HepG2 (cell line): ENCODE results near the gene UTRN. TPM values are rescaled to one million over a fixed set of nuclear protein-coding genes. Genes with fewer than 3 reads are reported as not detected.
A peak's percentile ranks its signal among the peaks of the same experiment; 100 is the strongest.

ENCODE experiments used
- AKAP8 ChIP-seq: sonication (generic); formaldehyde crosslinking; IDR thresholded peaks from 2 replicates; pipeline ENCODE4 v1.5.1; 2020; ENCODE audit warnings: mild to moderate bottlenecking, missing genetic modification reagents
- FOSL2 ChIP-seq: sonication (generic); formaldehyde crosslinking; IDR thresholded peaks from 2 replicates; pipeline ENCODE4 v1.4.0; 2020; ENCODE audit warnings: missing genetic modification reagents
- FOXP1 ChIP-seq, 2 experiments: fragments of 450-650 bp in 1 of 2; IDR thresholded peaks; 2 replicates each; pipeline ENCODE4 v1.6.1; 2017 to 2018; ENCODE audit warnings: antibody characterized with exemption in 1 of 2
- HNRNPK ChIP-seq: fragments of 200-400 bp; formaldehyde crosslinking; IDR thresholded peaks from 2 replicates; pipeline ENCODE4 v1.6.1; 2018; ENCODE audit warnings: low read length, low read depth, moderate library complexity, mild to moderate bottlenecking; ENCODE audit not compliant: poor library complexity, severe bottlenecking
- IKZF1 ChIP-seq: fragments of 450-650 bp; IDR thresholded peaks from 2 replicates; pipeline ENCODE4 v1.7.1; 2016
- KAT7 ChIP-seq: IDR thresholded peaks from 2 replicates; pipeline ENCODE4 v1.6.1; 2018; ENCODE audit warnings: borderline replicate concordance, missing compliant biosample characterization
- MED13 ChIP-seq: sonication (generic); formaldehyde crosslinking; IDR thresholded peaks from 2 replicates; pipeline ENCODE4 v1.5.0; 2020; ENCODE audit warnings: missing genetic modification reagents
- SALL1 ChIP-seq: sonication (generic); formaldehyde crosslinking; IDR thresholded peaks from 2 replicates; pipeline ENCODE4 v1.8.0; 2022; ENCODE audit warnings: mild to moderate bottlenecking, missing genetic modification reagents
- SALL2 ChIP-seq: sonication (generic); formaldehyde crosslinking; IDR thresholded peaks from 2 replicates; pipeline ENCODE4 v1.8.1; 2023; ENCODE audit warnings: mild to moderate bottlenecking, missing genetic modification reagents, inconsistent platforms
- ZNF441 ChIP-seq: sonication (generic); formaldehyde crosslinking; IDR thresholded peaks from 2 replicates; pipeline ENCODE4 v1.7.0; 2021; ENCODE audit warnings: missing genetic modification reagents, borderline replicate concordance
- ZNF629 ChIP-seq: sonication (generic); formaldehyde crosslinking; conservative IDR thresholded peaks from 2 replicates; pipeline ENCODE4 v1.5.0; 2020; ENCODE audit warnings: missing genetic modification reagents
- ZNF788 ChIP-seq: sonication (generic); formaldehyde crosslinking; IDR thresholded peaks from 2 replicates; pipeline ENCODE4 v1.5.0; 2020; ENCODE audit warnings: mild to moderate bottlenecking, missing genetic modification reagents, borderline replicate concordance
- polyA plus RNA-seq, 8 experiments: library from polyadenylated mRNA; depleted of rRNA in 3 of 8; stranded (reverse) in 7 of 8; unstranded in 1 of 8; fragments of >200 nt; fragmentation: Illumina TruSeq in 4 of 8; extraction: Trizol in 4 of 8; gene quantifications; 2 replicates each; pipeline versions ENCODE4 v1.2.1 to v1.2.3, GENCODE V29; 2011 to 2016; ENCODE audit warnings: low read depth in 4 of 8, missing spikeins in 1 of 8, mixed read lengths in 1 of 8; ENCODE audit not compliant: insufficient read depth in 1 of 8
- total RNA-seq, 5 experiments: library from RNA; depleted of rRNA; stranded (reverse); fragments of >200 nt; fragmentation: Illumina TruSeq; extraction: Trizol; gene quantifications; 2 replicates each; pipeline ENCODE4 v1.2.3, GENCODE V29; 2016; ENCODE audit warnings: low read depth in 1 of 5
- TF ChIP-seq, protein P1 (sequence below): sonication (generic); formaldehyde crosslinking; IDR thresholded peaks from 2 replicates; pipeline ENCODE4 v1.5.0; 2020; ENCODE audit warnings: missing genetic modification reagents
- TF ChIP-seq, protein P2 (sequence below): sonication (generic); formaldehyde crosslinking; IDR thresholded peaks from 2 replicates; pipeline ENCODE4 v1.5.0; 2020; ENCODE audit warnings: mild to moderate bottlenecking, missing genetic modification reagents
- TF ChIP-seq, protein P3 (sequence below): IDR thresholded peaks from 2 replicates; pipeline ENCODE4 v1.6.1; 2016; ENCODE audit warnings: low read depth, missing genetic modification reagents, missing compliant biosample characterization
- TF ChIP-seq, protein P4 (sequence below): IDR thresholded peaks from 2 replicates; pipeline ENCODE4 v1.4.0; 2020; ENCODE audit warnings: mild to moderate bottlenecking, missing genetic modification reagents

The UTRN gene
- total and polyA plus RNA-seq, 2 of the 13 experiments (the other 11 are each of a cell fraction or from before 2014, with no cell fraction given): 102 to 116 TPM

DNA sequence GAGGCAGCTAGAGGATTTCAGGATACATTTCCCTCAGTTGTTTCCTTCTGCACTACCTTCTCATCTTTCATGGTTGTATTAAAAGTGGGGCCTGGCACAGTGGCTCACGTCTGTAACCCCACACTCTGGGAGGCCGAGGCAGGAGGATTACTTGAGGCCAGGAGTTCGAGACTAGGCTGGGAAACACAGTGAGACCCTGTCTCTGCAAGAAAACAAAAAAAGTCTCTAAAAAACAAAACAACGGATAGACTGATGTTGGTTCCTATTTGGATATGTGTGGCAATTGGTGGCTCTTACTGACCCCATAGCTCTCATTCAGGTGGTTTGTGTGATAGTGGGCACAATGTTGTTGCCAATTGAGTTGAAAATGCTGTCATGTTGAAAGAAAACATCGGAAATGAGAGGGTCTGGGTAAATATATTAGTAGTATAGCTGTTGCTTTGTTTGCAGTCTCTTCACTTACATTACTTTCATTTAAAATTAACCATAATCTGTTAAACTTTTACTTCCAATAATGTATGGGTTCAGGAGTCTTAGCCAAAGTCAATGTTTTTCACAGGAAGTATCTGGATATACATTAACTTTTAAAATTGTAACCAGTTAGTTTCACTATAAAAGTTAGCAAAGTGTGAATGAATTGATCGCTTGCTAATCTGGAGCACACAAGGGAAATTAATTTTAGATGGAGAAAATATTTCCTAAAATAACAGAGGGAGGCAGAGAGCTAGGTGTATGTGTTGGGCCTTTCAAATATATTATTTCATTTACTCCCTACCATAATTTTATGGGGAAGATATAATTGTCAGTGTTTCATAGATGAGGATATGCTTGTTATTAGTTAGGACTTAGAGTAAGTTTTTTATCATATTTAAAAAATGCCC is 31.1 kb downstream of the UTRN start (continued):
- TF ChIP-seq FOSL2: peak; percentile 57
- TF ChIP-seq SALL2 (CRISPR knock-in tag): 0 out of 2 replicates have a peak, but pooled peaks have one; percentile 17
- TF ChIP-seq, protein P1, sequence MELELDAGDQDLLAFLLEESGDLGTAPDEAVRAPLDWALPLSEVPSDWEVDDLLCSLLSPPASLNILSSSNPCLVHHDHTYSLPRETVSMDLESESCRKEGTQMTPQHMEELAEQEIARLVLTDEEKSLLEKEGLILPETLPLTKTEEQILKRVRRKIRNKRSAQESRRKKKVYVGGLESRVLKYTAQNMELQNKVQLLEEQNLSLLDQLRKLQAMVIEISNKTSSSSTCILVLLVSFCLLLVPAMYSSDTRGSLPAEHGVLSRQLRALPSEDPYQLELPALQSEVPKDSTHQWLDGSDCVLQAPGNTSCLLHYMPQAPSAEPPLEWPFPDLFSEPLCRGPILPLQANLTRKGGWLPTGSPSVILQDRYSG: no peak
- TF ChIP-seq, protein P2, sequence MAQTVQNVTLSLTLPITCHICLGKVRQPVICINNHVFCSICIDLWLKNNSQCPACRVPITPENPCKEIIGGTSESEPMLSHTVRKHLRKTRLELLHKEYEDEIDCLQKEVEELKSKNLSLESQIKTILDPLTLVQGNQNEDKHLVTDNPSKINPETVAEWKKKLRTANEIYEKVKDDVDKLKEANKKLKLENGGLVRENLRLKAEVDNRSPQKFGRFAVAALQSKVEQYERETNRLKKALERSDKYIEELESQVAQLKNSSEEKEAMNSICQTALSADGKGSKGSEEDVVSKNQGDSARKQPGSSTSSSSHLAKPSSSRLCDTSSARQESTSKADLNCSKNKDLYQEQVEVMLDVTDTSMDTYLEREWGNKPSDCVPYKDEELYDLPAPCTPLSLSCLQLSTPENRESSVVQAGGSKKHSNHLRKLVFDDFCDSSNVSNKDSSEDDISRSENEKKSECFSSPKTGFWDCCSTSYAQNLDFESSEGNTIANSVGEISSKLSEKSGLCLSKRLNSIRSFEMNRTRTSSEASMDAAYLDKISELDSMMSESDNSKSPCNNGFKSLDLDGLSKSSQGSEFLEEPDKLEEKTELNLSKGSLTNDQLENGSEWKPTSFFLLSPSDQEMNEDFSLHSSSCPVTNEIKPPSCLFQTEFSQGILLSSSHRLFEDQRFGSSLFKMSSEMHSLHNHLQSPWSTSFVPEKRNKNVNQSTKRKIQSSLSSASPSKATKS (CRISPR knock-in tag): peak; percentile 51; the same call in 1 of the 2 replicates
- TF ChIP-seq, protein P3, sequence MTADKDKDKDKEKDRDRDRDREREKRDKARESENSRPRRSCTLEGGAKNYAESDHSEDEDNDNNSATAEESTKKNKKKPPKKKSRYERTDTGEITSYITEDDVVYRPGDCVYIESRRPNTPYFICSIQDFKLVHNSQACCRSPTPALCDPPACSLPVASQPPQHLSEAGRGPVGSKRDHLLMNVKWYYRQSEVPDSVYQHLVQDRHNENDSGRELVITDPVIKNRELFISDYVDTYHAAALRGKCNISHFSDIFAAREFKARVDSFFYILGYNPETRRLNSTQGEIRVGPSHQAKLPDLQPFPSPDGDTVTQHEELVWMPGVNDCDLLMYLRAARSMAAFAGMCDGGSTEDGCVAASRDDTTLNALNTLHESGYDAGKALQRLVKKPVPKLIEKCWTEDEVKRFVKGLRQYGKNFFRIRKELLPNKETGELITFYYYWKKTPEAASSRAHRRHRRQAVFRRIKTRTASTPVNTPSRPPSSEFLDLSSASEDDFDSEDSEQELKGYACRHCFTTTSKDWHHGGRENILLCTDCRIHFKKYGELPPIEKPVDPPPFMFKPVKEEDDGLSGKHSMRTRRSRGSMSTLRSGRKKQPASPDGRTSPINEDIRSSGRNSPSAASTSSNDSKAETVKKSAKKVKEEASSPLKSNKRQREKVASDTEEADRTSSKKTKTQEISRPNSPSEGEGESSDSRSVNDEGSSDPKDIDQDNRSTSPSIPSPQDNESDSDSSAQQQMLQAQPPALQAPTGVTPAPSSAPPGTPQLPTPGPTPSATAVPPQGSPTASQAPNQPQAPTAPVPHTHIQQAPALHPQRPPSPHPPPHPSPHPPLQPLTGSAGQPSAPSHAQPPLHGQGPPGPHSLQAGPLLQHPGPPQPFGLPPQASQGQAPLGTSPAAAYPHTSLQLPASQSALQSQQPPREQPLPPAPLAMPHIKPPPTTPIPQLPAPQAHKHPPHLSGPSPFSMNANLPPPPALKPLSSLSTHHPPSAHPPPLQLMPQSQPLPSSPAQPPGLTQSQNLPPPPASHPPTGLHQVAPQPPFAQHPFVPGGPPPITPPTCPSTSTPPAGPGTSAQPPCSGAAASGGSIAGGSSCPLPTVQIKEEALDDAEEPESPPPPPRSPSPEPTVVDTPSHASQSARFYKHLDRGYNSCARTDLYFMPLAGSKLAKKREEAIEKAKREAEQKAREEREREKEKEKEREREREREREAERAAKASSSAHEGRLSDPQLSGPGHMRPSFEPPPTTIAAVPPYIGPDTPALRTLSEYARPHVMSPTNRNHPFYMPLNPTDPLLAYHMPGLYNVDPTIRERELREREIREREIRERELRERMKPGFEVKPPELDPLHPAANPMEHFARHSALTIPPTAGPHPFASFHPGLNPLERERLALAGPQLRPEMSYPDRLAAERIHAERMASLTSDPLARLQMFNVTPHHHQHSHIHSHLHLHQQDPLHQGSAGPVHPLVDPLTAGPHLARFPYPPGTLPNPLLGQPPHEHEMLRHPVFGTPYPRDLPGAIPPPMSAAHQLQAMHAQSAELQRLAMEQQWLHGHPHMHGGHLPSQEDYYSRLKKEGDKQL (CRISPR knock-in tag): peak; percentile 95
- TF ChIP-seq MED13 (CRISPR knock-in tag): peak; percentile 38; the same call in 1 of the 2 replicates
- TF ChIP-seq, protein P4, sequence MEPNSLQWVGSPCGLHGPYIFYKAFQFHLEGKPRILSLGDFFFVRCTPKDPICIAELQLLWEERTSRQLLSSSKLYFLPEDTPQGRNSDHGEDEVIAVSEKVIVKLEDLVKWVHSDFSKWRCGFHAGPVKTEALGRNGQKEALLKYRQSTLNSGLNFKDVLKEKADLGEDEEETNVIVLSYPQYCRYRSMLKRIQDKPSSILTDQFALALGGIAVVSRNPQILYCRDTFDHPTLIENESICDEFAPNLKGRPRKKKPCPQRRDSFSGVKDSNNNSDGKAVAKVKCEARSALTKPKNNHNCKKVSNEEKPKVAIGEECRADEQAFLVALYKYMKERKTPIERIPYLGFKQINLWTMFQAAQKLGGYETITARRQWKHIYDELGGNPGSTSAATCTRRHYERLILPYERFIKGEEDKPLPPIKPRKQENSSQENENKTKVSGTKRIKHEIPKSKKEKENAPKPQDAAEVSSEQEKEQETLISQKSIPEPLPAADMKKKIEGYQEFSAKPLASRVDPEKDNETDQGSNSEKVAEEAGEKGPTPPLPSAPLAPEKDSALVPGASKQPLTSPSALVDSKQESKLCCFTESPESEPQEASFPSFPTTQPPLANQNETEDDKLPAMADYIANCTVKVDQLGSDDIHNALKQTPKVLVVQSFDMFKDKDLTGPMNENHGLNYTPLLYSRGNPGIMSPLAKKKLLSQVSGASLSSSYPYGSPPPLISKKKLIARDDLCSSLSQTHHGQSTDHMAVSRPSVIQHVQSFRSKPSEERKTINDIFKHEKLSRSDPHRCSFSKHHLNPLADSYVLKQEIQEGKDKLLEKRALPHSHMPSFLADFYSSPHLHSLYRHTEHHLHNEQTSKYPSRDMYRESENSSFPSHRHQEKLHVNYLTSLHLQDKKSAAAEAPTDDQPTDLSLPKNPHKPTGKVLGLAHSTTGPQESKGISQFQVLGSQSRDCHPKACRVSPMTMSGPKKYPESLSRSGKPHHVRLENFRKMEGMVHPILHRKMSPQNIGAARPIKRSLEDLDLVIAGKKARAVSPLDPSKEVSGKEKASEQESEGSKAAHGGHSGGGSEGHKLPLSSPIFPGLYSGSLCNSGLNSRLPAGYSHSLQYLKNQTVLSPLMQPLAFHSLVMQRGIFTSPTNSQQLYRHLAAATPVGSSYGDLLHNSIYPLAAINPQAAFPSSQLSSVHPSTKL (CRISPR knock-in tag): peak; percentile 94
- TF ChIP-seq FOXP1 (IDR thresholded peaks at IDR 0.05): no peak
- peak; percentile 94 for TF ChIP-seq FOXP1 (CRISPR knock-in tag; IDR thresholded peaks at IDR 0.05)
- TF ChIP-seq ZNF788 (CRISPR knock-in tag): peak; percentile 51; the same call in 1 of the 2 replicates
- 0 out of 2 replicates have a peak, but pooled peaks have one; percentile 27 for TF ChIP-seq ZNF629 (CRISPR knock-in tag)
- TF ChIP-seq AKAP8 (CRISPR knock-in tag): no peak
- TF ChIP-seq HNRNPK: no peak
- TF ChIP-seq SALL1 (CRISPR knock-in tag): peak; percentile 78; the same call in 1 of the 2 replicates
- TF ChIP-seq KAT7 (CRISPR knock-in tag): peak; percentile 33; the same call in 1 of the 2 replicates
- TF ChIP-seq IKZF1: no peak
- TF ChIP-seq ZNF441 (CRISPR knock-in tag): peak; percentile 65; the same call in 1 of the 2 replicates
